Kidney epithelial cell (primary cell): Measurements from ENCODE around the gene TMEM236. TPM values are rescaled to one million over a fixed set of nuclear protein-coding genes. Genes with fewer than 3 reads are reported as not detected.

Experiments
- DNase-seq: peaks from one replicate; pipeline ENCODE4 v3.0.0-alpha.2; 2010; ENCODE audit warnings: low read depth
- H3K27me3 ChIP-seq: 2 replicates; pipeline ENCODE4 v1.6.0; 2011; ENCODE audit warnings: low read length; ENCODE audit not compliant: control insufficient read depth, insufficient read depth
- H3K36me3 ChIP-seq: 2 replicates; pipeline ENCODE4 v1.5.1; 2011; ENCODE audit warnings: low read length; ENCODE audit not compliant: control insufficient read depth, insufficient read depth
- H3K4me3 ChIP-seq: 2 replicates; pipeline ENCODE4 v1.5.1; 2011; ENCODE audit warnings: low read depth, mild to moderate bottlenecking, control low read depth, low read length
- total RNA-seq: library from RNA; depleted of rRNA; stranded (reverse); fragments of >200 nt; gene quantifications from 2 replicates; pipeline ENCODE4 v1.2.3, GENCODE V29; 2015
- TF ChIP-seq, protein P1 (sequence below): IDR thresholded peaks from 2 replicates; pipeline ENCODE4 v1.5.1; 2011; ENCODE audit warnings: mild to moderate bottlenecking, moderate library complexity, low read length, control low read depth, inconsistent platforms; ENCODE audit not compliant: insufficient read depth, poor library complexity, severe bottlenecking

Gene TMEM236
- total RNA-seq, 1 donor from 2014 or later: 0.08 TPM

DNA sequence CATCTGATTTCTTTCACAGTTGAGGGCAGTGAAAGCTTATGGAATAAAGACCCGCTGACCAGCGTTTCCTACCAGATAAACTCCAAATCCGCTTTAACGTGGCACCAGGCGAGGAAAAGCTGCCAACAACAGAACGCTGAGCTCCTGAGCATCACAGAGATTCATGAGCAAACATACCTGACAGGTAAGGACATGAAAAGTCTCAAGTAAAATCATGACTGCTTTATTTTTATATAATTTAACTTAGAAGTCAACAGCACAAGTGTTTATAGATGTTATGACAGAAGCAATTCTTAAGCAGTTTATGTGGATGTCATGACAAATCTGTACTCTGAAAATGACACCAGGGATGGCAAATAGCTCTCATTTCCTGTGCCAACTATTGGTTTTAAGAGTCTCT lies 81.7 kb downstream of the TMEM236 start:
- TF ChIP-seq, protein P1, sequence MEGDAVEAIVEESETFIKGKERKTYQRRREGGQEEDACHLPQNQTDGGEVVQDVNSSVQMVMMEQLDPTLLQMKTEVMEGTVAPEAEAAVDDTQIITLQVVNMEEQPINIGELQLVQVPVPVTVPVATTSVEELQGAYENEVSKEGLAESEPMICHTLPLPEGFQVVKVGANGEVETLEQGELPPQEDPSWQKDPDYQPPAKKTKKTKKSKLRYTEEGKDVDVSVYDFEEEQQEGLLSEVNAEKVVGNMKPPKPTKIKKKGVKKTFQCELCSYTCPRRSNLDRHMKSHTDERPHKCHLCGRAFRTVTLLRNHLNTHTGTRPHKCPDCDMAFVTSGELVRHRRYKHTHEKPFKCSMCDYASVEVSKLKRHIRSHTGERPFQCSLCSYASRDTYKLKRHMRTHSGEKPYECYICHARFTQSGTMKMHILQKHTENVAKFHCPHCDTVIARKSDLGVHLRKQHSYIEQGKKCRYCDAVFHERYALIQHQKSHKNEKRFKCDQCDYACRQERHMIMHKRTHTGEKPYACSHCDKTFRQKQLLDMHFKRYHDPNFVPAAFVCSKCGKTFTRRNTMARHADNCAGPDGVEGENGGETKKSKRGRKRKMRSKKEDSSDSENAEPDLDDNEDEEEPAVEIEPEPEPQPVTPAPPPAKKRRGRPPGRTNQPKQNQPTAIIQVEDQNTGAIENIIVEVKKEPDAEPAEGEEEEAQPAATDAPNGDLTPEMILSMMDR: no peak
- Histone ChIP-seq H3K27me3 (no peaks in the 10 kb centered on the region), H3K36me3 (no peaks in the 10 kb centered on the region), H3K4me3 (no peak overlapping the region)
- no peak for DNase-seq

DNA sequence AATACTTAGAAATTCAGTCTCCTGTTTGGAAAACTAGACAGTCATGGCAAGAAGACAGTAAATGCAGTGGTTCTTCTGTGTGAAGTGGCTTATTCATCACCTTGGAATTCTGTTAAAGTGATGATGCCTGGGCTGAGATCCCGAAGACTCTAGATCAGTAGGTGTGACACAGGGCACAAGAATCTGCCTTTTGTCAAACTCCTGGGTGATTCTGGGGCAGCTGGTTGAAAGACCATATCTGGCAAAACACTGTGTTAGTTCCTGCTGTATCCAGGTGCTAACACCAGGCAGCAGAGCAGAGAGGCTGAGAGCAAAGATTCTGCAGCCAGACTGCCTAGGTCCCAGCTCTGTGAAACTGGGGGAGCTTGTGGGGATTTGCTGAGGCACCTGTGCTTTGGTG lies 83.7 kb downstream of the TMEM236 start:
- TF ChIP-seq, protein P1: no peak
- DNase-seq: peak; percentile 93
- no peaks in the 10 kb centered on the region for H3K36me3 ChIP-seq
- no peak overlapping the region for H3K4me3 ChIP-seq
- H3K27me3 ChIP-seq: no peaks in the 10 kb centered on the region

DNA sequence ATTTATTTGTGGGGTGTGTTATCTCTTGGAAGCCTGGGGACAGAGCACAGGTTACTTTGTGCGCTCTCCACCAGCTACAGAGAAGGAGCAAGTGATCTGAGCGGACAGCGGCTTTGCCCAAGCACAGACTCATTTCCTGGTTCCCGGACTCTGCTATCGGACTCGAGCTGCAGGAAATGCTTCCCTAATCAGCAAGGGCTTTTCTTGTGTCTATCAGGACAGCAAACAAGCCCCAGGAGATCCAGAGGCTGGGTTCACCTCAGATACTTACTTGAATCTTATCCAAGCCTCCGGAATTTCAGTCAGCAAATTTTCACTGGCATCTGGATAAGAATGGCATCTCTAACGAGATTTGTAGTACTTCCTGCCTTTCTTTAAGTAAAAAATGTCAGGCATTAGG lies 84.9 kb downstream of the TMEM236 start:
- TF ChIP-seq, protein P1: no peak
- Histone ChIP-seq H3K4me3 (no peak overlapping the region), H3K36me3 (no peaks in the 10 kb centered on the region), H3K27me3 (no peaks in the 10 kb centered on the region)
- DNase-seq: peak; percentile 4

DNA sequence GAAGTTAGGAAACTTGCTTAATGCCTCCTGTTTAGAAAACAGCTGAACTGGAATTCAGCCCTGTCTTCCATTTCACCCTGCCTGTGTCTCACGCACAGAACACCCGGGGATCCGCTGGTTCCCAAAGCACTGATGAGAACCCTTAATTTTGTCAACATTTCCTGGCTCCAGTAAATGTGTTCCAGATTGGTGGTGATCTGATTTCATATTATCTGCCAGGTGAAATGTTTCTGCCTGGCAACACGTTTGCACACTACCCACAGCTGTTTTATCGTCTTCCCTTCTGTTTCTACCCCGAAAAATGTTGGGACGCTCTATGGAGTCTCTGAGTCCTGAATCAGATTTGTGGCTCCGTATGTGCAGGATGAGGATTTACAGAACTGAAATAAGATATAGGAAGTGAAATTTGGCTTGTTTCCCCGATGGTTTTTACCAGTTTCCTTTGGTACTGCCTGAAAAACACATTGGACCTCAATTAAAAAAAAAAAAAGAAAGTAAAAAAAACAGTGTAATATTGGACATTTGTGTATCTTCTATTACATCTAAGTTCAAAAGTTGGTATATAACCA lies 86.2 kb downstream of the TMEM236 start:
- no peak for DNase-seq
- TF ChIP-seq, protein P1: no peak
- Histone ChIP-seq H3K27me3 (no peaks in the 10 kb centered on the region), H3K4me3 (no peak overlapping the region), H3K36me3 (no peaks in the 10 kb centered on the region)

DNA sequence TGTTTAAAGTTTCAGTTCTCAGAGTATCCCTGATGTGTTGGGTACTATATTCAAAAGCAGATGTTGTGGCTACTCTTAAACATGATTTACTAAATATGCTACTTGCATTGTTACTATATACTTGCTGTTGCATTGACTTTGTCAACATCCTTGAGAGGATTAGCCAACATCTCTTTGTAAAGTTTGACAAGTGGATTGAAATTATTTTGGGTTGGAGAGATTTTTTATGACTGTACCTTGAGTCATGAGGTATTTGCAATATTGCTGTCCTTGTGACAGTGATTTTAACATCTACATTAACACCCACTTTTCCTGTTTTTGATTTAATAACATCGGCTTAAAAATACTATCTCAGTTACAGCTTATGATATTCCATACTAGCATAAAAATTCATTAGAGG lies 89.0 kb downstream of the TMEM236 start:
- Histone ChIP-seq H3K36me3 (no peaks in the 10 kb centered on the region), H3K4me3 (no peak overlapping the region), H3K27me3 (no peaks in the 10 kb centered on the region)
- no peak for DNase-seq
- TF ChIP-seq, protein P1: no peak

DNA sequence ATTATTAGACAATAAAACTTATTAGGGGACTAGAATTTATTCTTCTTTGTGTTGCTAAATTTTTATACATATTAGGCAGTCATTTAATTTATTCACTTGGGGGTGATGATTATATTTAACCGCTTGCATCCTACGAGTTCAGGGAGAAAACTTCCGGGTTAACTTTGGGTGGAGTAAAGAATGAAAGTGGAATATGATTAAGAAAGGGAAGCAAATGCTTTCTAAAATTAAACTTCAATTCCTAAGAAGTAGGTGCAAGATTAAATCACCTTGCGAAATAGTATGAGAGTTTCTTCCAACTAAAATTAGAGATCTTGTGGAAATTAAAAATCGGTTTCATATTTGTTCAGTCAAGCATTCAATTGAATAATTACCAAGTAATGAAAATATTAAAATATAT lies 90.6 kb downstream of the TMEM236 start:
- TF ChIP-seq, protein P1: no peak
- H3K36me3 ChIP-seq: no peaks in the 10 kb centered on the region
- DNase-seq: no peak
- H3K4me3 ChIP-seq: no peak overlapping the region
- no peaks in the 10 kb centered on the region for H3K27me3 ChIP-seq
